ENCODE data around the gene GALNT3.
A peak's percentile ranks its signal among the peaks of the same experiment; 100 is the strongest.

The GALNT3 gene

DNA sequence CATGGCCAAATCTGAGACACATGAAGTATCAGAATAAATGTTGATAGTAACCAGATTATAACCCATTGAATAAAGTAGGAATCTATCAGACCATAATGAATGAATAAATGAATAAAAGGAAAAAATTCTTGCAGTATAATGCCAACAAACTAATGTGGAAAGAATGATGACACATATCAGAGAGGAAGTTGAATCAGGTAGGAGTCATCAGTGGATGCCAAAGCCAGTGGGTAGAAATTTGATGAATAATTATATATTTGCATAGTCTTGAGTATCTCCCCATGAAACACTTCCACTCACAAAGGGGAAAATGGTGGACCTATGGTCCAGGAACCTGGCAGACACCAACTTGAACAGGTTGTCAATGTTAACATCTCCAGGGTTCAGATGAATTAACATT lies 68.6 kb downstream of the GALNT3 start:
- DNase-seq, result peak; percentile 71

DNA sequence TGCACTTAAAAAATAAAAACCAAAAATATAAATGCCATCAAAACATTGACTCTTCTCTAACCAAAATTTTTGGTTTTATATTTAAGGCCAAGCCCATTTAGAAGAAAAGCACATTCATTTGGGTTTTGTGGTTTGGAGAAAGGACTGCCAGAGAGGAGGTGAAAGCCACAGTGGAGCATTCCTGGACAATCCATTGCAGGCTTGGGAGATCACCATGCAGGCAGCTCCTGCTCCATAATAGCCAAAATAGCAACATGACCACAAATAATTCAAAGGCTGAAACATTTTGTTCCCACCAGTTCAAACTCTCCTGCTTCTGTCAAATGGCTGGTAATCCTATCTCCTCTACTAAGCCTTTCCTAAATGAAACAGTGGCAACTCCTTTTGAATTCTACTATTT lies 73.5 kb downstream of the GALNT3 start:
- peak; percentile 92 for DNase-seq

GRCh38 chr2:165718610-165719210 lies 75.3 kb downstream of the GALNT3 start:
- no peak for DNase-seq

DNA sequence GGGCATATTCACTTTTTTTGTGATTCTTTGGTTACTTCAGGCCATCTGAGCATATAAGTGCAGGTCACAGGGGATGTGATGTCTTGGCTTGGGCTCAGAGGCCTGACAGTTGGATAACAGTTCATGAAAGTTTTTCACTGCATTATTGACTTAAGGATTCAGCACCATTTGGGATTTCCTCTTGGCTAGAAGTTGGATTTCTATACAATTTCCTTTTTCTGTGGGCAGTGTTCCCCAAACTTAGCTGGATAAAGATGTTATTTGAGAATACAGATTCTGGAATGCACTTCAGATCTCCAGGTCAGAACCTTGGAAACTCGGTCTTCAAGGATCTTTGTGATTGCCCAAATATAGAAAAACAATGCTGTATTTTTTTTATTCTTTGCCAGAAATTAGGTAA lies 78.0 kb downstream of the GALNT3 start:
- DNase-seq, result no peak

- DNase-seq, result no peak
Measured at GRCh38 chr2:165706960-165707487, 87.0 kb downstream of the GALNT3 start.

DNA sequence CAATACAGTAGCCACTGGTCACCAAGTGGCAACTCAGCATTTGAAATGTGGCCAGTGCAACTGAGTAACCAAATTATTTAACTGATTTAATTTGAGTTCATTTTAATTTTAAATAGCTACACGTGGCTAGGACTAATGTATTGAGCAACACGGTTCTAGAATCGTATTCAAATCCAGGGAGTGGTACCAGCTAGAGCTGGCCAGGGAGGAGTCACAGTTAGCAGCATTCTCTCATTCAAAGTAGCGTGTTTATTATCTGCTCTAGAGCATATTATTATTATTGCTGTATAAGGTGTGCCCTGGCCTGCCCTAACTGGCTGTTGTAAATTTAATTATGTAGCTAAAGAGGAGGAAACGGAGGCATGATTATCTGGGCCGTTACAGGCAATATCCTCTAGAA lies 92.9 kb downstream of the GALNT3 start:
- DNase-seq, result no peak

DNA sequence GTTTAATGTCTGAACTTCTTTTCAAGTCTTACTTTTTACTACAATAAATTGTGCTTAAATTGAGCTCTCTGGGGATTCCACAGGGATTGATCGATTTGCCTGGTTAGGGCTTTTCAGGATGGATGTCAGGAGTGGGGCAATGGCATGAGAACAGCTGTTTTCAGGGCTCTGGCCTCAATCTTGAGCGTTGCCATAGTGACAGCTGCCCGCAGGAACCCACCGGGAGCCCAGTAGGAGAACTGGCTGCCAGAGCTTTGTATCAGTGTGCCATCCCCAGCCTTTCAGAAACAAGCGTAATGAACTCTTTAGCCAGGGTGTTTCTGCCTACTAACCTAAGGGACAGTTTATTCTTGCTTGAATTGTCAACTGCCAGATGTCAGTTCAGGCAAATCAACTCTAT lies 93.5 kb downstream of the GALNT3 start:
- DNase-seq, result no peak

- no peak for DNase-seq
Measured at GRCh38 chr2:165699946-165700345, 94.1 kb downstream of the GALNT3 start.

DNA sequence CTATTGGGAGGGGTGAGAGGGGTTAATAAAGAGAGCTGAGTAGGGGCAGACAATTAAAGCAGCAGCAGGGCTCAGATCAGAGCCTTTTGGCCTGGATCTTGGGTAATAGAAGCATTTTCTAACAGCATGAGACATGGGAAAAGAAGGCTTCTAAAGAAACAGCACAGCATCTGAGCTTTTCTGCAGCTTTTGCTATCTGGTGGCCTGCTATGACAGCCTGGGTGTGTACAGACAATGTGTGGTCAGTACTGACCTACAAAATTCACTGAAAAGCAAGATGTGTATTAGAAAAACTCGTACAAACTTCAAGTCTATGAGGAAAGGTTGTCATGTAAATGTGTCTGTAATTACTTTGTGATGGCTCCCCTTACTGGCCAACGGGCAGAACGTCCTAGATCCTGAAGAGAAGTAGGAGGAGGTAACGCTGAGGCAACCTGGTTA lies 95.6 kb downstream of the GALNT3 start:
- DNase-seq, result peak; percentile 47

DNA sequence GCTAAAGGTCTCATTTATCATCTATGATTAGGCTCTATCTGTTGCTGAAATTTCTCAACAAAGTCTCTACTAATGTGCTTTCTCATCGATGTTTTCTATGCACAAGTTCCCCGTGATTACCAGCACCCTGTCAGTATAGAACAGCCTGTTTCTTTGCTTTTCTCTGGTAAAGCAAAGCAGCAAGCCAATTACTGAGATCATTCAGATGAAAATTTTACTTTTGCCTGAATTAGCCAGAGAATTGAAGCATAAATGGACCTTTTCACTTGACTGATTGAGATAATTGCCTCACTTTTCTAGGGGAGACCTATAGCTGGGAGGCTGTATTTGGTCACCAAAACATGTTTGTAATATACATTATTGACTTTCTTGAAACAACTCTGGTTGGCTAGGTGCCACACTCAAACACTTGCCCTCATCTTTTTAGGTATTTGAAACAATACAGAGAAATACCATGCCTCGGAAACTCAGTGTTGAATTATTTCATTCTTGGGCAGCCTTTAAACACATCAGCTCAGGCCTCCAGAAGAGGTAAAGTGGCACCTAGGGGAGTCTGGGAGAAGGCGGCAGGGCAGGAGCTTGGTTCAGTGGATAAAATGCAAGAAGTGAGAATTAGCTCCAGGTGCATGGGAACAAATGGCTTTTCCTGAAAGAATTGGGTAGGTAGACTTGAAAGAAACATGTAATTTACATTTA lies 96.2 kb downstream of the GALNT3 start:
- no peak for DNase-seq
